H1 (cell line): ENCODE results near the gene CHMP6.

ENCODE experiments used
- ATF2 ChIP-seq: IDR thresholded peaks from 2 replicates; pipeline ENCODE4 v1.6.1; 2012; ENCODE audit warnings: low read length, inconsistent platforms
- CTCF ChIP-seq, 3 experiments: IDR thresholded peaks; 1 replicate in 2 of 3; 2 replicates in 1 of 3; pipeline versions ENCODE4 v1.5.1 to v1.6.1; 2011; ENCODE audit warnings: low read length in 3 of 3, mild to moderate bottlenecking in 3 of 3, inconsistent platforms in 2 of 3, low read depth in 1 of 3, moderate library complexity in 1 of 3; ENCODE audit not compliant: insufficient read depth in 1 of 3; ENCODE audit errors: control extremely low read depth in 1 of 3
- NANOG ChIP-seq: IDR thresholded peaks from 2 replicates; pipeline ENCODE4 v1.6.1; 2011; ENCODE audit warnings: low read length, low read depth, mild to moderate bottlenecking, inconsistent platforms; ENCODE audit not compliant: insufficient read depth, poor library complexity, severe bottlenecking
- RAD21 ChIP-seq, 2 experiments: IDR thresholded peaks in 1 of 2; conservative IDR thresholded peaks in 1 of 2; 2 replicates each; pipeline ENCODE4 v1.6.1; 2011; ENCODE audit warnings: low read depth in 2 of 2, low read length in 2 of 2, improper control_type of control experiment in 1 of 2, inconsistent platforms in 1 of 2, mild to moderate bottlenecking in 1 of 2, moderate library complexity in 1 of 2
- TAF1 ChIP-seq: IDR thresholded peaks from 2 replicates; pipeline ENCODE4 v1.6.1; 2011; ENCODE audit warnings: mild to moderate bottlenecking, low read depth, low read length

- TF ChIP-seq CTCF (IDR thresholded peaks at IDR 0.05; ENCODE audit: control extremely low read depth in 1 of 3, insufficient read depth in 1 of 3, low read depth in 1 of 3, low read length in 3 of 3), result peak in 2 of 3 experiments; percentile 23 to 31; a peak in 2 of 4 replicates
- TF ChIP-seq ATF2, result no peak
- no peak for TF ChIP-seq TAF1
- TF ChIP-seq NANOG, result no peak
- TF ChIP-seq RAD21 (IDR thresholded peaks at IDR 0.05 in 1 of 2, conservative IDR thresholded peaks at IDR 0.05 in 1 of 2; ENCODE audit: low read depth in 2 of 2, low read length in 2 of 2), result peak in 1 of 2 experiments; percentile 26; a peak in 1 of 4 replicates
Measured at GRCh38 chr17:81037798-81038733, 46.4 kb downstream of the CHMP6 start.
